ENCODE measurements around the gene RSPH3.
A peak's percentile ranks its signal among the peaks of the same experiment; 100 is the strongest.

The RSPH3 gene

DNA sequence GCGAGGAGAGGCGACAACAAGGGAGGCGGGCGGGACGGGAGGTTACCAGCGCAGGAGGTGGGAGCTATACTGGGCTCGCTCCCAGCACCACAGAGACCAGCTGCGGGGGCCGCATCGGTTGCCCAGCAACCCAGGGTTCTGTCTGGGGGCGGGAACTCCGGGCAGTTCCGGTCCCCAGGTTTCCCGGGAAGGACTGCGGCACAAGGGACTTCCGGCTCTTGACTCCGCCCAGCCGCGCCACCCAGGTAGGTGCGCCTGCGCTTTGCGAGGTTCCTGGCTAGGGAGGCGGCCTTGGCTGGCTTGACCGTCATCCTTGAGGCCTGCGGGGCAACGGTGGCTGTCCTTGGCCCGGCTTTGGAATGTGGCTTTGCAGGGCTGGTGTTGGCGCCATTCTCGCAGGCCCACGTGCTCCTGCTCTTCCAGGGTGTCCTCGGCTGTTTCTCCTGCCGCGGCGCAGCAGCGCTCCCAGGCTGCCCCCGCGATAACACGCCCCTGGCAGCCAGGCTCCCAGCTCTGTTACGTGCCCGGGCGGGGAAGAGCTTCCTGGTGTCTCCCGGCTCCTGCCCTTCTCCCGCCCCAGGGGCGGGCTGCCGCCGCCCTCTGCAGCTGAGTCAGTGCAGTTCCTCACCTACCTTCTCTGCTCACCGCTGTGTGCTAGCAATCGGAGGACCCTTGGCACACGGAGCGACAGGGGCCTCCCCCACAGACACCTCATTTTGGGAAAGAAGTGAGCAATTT, at the start of gene RSPH3:
Gene RSPH3, minus strand, starts transcription at position 537 of the 738 bp plus-strand sequence. CDS start 652 bp downstream, outside the sequence.
- H3K27me3 ChIP-seq (ENCODE audit: insufficient read depth, low read length): no peaks in the 10 kb centered on the region
- peaks cover 10% of the 10 kb centered on the region; the same call in 1 of the 2 replicates for H3K4me1 ChIP-seq (ENCODE audit: insufficient read depth, low read length)
- H3K9me3 ChIP-seq (ENCODE audit: insufficient read depth, low read depth, low read length): no peaks in the 10 kb centered on the region
- peak within 1 kb of the TSS; percentile 98 for H3K9ac ChIP-seq (ENCODE audit: low read depth, low read length)
- H3K27ac ChIP-seq (ENCODE audit: low read length): peak within 1 kb of the TSS; percentile 90
- no peaks in the 10 kb centered on the region for H3K36me3 ChIP-seq (ENCODE audit: insufficient read depth, low read depth, low read length)
- peak within 1 kb of the TSS; percentile 96 for H3K4me3 ChIP-seq (ENCODE audit: low read length)

- Histone ChIP-seq H3K9me3 (ENCODE audit: insufficient read depth, low read depth, low read length) (no peaks in the 10 kb centered on the region), H3K4me3 (ENCODE audit: low read length) (no peak overlapping the region), H3K9ac (ENCODE audit: low read depth, low read length) (no peak overlapping the region), H3K36me3 (ENCODE audit: insufficient read depth, low read depth, low read length) (no peaks in the 10 kb centered on the region), H3K27me3 (ENCODE audit: insufficient read depth, low read length) (no peaks in the 10 kb centered on the region), H3K4me1 (ENCODE audit: insufficient read depth, low read length) (no peaks in the 10 kb centered on the region), H3K27ac (ENCODE audit: low read length) (no peak overlapping the region)
Observed at GRCh38 chr6:159047891-159048685, 48.1 kb upstream of the RSPH3 start.

DNA sequence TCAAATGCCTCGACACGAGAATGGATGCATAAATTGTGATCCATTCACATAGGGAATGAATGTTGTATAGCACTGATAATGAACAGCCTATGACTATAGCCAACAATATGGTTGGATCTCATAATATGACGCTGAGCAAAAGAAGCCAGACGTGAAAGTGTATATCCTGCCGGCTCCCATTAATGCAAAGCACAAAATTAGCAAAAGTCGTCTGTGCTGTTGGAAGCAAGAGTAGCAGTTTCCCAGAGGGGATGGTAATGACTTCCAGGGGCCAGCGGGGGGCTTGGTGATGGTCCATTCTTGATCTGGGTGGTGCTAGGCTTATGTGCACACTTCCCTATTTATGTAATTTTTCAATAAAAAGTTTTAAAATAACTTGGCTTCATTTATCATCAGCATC, 45.8 kb upstream of the RSPH3 start:
- H3K27ac ChIP-seq (ENCODE audit: low read length): no peak overlapping the region
- no peaks in the 10 kb centered on the region for H3K9me3 ChIP-seq (ENCODE audit: insufficient read depth, low read depth, low read length)
- no peak overlapping the region for H3K4me3 ChIP-seq (ENCODE audit: low read length)
- no peaks in the 10 kb centered on the region for H3K27me3 ChIP-seq (ENCODE audit: insufficient read depth, low read length)
- no peaks in the 10 kb centered on the region for H3K4me1 ChIP-seq (ENCODE audit: insufficient read depth, low read length)
- no peak overlapping the region for H3K9ac ChIP-seq (ENCODE audit: low read depth, low read length)
- no peaks in the 10 kb centered on the region for H3K36me3 ChIP-seq (ENCODE audit: insufficient read depth, low read depth, low read length)

DNA sequence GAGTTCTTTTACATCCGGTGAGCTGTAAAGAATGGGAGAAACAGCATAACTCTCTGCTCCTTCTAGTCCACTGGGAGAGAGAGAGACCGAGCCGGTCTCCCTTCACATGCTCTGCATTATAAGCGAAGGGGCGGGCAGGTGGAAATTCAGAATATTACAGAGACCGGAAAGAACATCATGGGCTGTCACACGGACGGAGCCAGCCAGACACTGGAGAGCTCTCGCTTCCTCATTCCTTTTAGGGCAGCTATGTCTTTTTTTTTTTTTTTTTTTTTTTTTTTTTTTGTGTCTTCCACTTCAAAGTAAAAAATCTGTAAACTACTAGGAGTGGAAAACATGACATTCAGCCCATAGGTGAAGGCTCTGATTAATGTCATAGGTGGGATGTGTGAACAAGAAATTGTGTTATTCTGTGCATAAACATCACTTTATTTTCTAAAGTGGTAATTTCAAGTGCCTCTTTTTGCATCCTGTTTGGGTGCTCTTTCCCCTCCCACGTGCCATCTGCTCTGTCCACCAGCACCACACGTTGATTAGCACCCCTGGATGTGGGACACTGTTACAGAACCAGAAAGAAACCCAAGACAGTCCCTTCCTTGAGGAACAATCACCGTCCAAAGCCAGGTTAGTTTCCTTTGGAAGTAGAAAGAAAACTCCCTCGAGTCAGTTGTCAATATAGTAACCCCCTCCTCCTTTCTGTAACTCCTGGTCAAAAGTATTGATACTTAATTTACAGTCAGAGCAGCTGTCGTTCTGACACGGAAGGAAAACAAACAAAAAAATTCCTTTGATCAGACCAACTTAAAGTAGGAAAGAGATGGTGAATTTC, 45.1 kb upstream of the RSPH3 start, which contains the start of gene TAGAP:
Gene TAGAP, minus strand, starts transcription at position 93 of the 829 bp plus-strand sequence. CDS start 845 bp downstream, outside the sequence.
- H3K27me3 ChIP-seq (ENCODE audit: insufficient read depth, low read length): no peaks in the 10 kb centered on the region
- no peak within 1 kb of the TSS for H3K27ac ChIP-seq (ENCODE audit: low read length)
- no peak within 1 kb of the TSS for H3K9ac ChIP-seq (ENCODE audit: low read depth, low read length)
- H3K9me3 ChIP-seq (ENCODE audit: insufficient read depth, low read depth, low read length): no peaks in the 10 kb centered on the region
- H3K4me3 ChIP-seq (ENCODE audit: low read length): no peak within 1 kb of the TSS
- no peaks in the 10 kb centered on the region for H3K4me1 ChIP-seq (ENCODE audit: insufficient read depth, low read length)
- H3K36me3 ChIP-seq (ENCODE audit: insufficient read depth, low read depth, low read length): no peaks in the 10 kb centered on the region

- H3K4me3 ChIP-seq (ENCODE audit: low read length): no peak overlapping the region
- H3K27me3 ChIP-seq (ENCODE audit: insufficient read depth, low read length): no peaks in the 10 kb centered on the region
- no peaks in the 10 kb centered on the region for H3K36me3 ChIP-seq (ENCODE audit: insufficient read depth, low read depth, low read length)
- H3K9me3 ChIP-seq (ENCODE audit: insufficient read depth, low read depth, low read length): no peaks in the 10 kb centered on the region
- H3K9ac ChIP-seq (ENCODE audit: low read depth, low read length): no peak overlapping the region
- no peaks in the 10 kb centered on the region for H3K4me1 ChIP-seq (ENCODE audit: insufficient read depth, low read length)
- no peak overlapping the region for H3K27ac ChIP-seq (ENCODE audit: low read length)
Observed at GRCh38 chr6:159043947-159044346, 43.9 kb upstream of the RSPH3 start.

GRCh38 chr6:159043251-159043650, 43.2 kb upstream of the RSPH3 start:
- Histone ChIP-seq H3K4me3 (ENCODE audit: low read length) (no peak overlapping the region), H3K27me3 (ENCODE audit: insufficient read depth, low read length) (no peaks in the 10 kb centered on the region), H3K9me3 (ENCODE audit: insufficient read depth, low read depth, low read length) (no peaks in the 10 kb centered on the region), H3K27ac (ENCODE audit: low read length) (no peak overlapping the region), H3K36me3 (ENCODE audit: insufficient read depth, low read depth, low read length) (no peaks in the 10 kb centered on the region), H3K9ac (ENCODE audit: low read depth, low read length) (no peak overlapping the region), H3K4me1 (ENCODE audit: insufficient read depth, low read length) (no peaks in the 10 kb centered on the region)

GRCh38 chr6:159042826-159043181, 42.8 kb upstream of the RSPH3 start:
- no peaks in the 10 kb centered on the region for H3K4me1 ChIP-seq (ENCODE audit: insufficient read depth, low read length)
- no peak overlapping the region for H3K27ac ChIP-seq (ENCODE audit: low read length)
- no peaks in the 10 kb centered on the region for H3K27me3 ChIP-seq (ENCODE audit: insufficient read depth, low read length)
- H3K9ac ChIP-seq (ENCODE audit: low read depth, low read length): no peak overlapping the region
- H3K36me3 ChIP-seq (ENCODE audit: insufficient read depth, low read depth, low read length): no peaks in the 10 kb centered on the region
- H3K4me3 ChIP-seq (ENCODE audit: low read length): no peak overlapping the region
- no peaks in the 10 kb centered on the region for H3K9me3 ChIP-seq (ENCODE audit: insufficient read depth, low read depth, low read length)

DNA sequence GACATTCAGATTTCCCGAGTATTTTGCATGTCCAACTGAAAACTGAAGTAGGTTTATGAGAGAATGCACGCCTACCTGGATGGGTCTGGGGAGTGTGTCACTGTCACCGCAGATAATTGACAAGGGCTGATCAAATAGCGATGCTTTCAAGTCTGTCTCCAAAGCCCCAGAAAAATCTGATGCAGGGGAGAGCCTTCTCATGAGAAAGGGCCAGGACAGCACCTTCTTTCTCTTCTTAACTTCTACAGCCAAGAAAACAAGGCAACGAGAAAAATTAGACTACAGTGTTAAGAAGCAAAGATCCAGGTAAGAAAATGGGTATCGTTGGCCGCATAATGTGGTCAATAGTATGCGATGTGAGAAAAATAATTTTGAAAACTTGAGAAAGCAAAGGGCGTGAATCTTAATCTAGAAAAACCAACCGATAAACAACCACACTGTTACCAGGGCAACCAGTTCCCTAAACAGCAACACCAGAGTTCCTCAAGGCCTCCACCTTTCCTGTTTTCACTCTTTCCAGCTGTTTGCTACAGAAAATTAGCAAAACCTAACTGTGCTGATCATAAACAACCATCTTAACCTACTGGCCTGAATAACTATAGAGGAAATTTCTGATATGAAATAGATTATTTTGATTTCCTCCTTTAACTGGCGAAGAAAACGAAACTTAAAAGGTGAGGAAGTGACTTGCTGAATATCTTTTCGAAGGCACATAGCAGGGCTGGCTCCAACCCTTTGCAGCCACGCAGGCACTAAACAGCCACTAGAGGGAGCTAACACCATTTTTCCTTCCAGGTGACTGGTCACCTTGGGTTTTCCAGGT, 42.2 kb upstream of the RSPH3 start:
- Histone ChIP-seq H3K27ac (ENCODE audit: low read length) (peak overlapping the region; percentile 29), H3K36me3 (ENCODE audit: insufficient read depth, low read depth, low read length) (no peaks in the 10 kb centered on the region), H3K9ac (ENCODE audit: low read depth, low read length) (peak overlapping the region; percentile 38; the same call in 1 of the 2 replicates), H3K9me3 (ENCODE audit: insufficient read depth, low read depth, low read length) (no peaks in the 10 kb centered on the region), H3K4me3 (ENCODE audit: low read length) (peak overlapping the region; percentile 43; the same call in 1 of the 2 replicates), H3K27me3 (ENCODE audit: insufficient read depth, low read length) (no peaks in the 10 kb centered on the region), H3K4me1 (ENCODE audit: insufficient read depth, low read length) (no peaks in the 10 kb centered on the region)

GRCh38 chr6:159041181-159041580, 41.2 kb upstream of the RSPH3 start:
- no peak overlapping the region for H3K9ac ChIP-seq (ENCODE audit: low read depth, low read length)
- H3K4me1 ChIP-seq (ENCODE audit: insufficient read depth, low read length): no peaks in the 10 kb centered on the region
- H3K36me3 ChIP-seq (ENCODE audit: insufficient read depth, low read depth, low read length): no peaks in the 10 kb centered on the region
- no peak overlapping the region for H3K27ac ChIP-seq (ENCODE audit: low read length)
- H3K9me3 ChIP-seq (ENCODE audit: insufficient read depth, low read depth, low read length): no peaks in the 10 kb centered on the region
- H3K4me3 ChIP-seq (ENCODE audit: low read length): no peak overlapping the region
- H3K27me3 ChIP-seq (ENCODE audit: insufficient read depth, low read length): no peaks in the 10 kb centered on the region

DNA sequence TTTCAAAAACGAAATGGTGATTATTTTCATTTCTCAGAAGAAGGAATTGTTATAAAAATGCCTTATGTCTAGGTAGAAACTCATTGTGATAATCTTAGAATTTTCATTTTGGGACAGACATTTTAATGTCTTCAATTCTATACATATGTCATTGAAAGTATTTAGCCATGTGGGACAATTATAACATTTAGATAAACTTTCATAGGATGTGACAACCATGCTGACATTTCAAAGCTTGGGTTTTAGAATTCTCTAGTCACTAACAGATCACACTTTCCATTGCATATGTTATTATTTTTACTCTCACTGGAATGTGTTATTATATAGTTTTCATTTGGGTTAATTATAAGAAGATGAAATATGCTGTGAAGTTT, 39.9 kb upstream of the RSPH3 start:
- Histone ChIP-seq H3K27ac (ENCODE audit: low read length) (no peak overlapping the region), H3K4me1 (ENCODE audit: insufficient read depth, low read length) (no peaks in the 10 kb centered on the region)

More for the DNA sequence above, 39.9 kb upstream of the RSPH3 start:
- H3K9ac ChIP-seq (ENCODE audit: low read depth, low read length): no peak overlapping the region
- H3K27me3 ChIP-seq (ENCODE audit: insufficient read depth, low read length): no peaks in the 10 kb centered on the region
- no peaks in the 10 kb centered on the region for H3K9me3 ChIP-seq (ENCODE audit: insufficient read depth, low read depth, low read length)
- no peak overlapping the region for H3K4me3 ChIP-seq (ENCODE audit: low read length)
- H3K36me3 ChIP-seq (ENCODE audit: insufficient read depth, low read depth, low read length): no peaks in the 10 kb centered on the region

Measured in iPS-20b (cell line).